Large intestine (tissue), 3 donors: ENCODE results near the gene RFTN2. TPM values are rescaled to one million over a fixed set of nuclear protein-coding genes. Genes with fewer than 3 reads are reported as not detected.
"Not testable (repeated sequence)": the region's sequence is repeated elsewhere in the genome, so short reads cannot be mapped to it uniquely, and the experiment has no call there.

Source experiments
- DNase-seq, 2 donors: peaks; one replicate each; pipeline versions ENCODE4 v3.0.0 to v3.0.0-alpha.2; 2013
- H3K27ac ChIP-seq: one replicate; pipeline ENCODE4 v1.5.1; 2013; ENCODE audit warnings: low read length
- H3K27me3 ChIP-seq: 2 replicates; pipeline ENCODE4 v1.6.1; 2013; ENCODE audit warnings: low read length; ENCODE audit not compliant: control insufficient read depth, insufficient read depth
- H3K36me3 ChIP-seq: 2 replicates; pipeline ENCODE4 v1.6.1; 2013; ENCODE audit warnings: low read length; ENCODE audit not compliant: control insufficient read depth, insufficient read depth
- H3K4me1 ChIP-seq: one replicate; pipeline ENCODE4 v1.6.1; 2013; ENCODE audit warnings: low read length; ENCODE audit not compliant: control insufficient read depth, insufficient read depth
- H3K4me3 ChIP-seq: one replicate; pipeline ENCODE4 v1.5.1; 2013; ENCODE audit warnings: low read length
- H3K9me3 ChIP-seq: one replicate; pipeline ENCODE4 v1.6.1; 2013; ENCODE audit warnings: mild to moderate bottlenecking, low read depth, low read length, moderate library complexity; ENCODE audit not compliant: control insufficient read depth
- WGBS: methylation state at CpG from one replicate; pipeline ENCODE4 v1.1.5; 2013; ENCODE audit warnings: low lambda C conversion rate; ENCODE audit not compliant: insufficient coverage; 5-methylcytosine and 5-hydroxymethylcytosine counted together
- polyA plus RNA-seq: library from polyadenylated mRNA; unstranded; fragments of 120-200 nt; gene quantifications from one replicate; pipeline ENCODE4 v1.2.1, GENCODE V29; 2013

RFTN2 gene
- polyA plus RNA-seq, 1 donor, result 4.5 TPM

DNA sequence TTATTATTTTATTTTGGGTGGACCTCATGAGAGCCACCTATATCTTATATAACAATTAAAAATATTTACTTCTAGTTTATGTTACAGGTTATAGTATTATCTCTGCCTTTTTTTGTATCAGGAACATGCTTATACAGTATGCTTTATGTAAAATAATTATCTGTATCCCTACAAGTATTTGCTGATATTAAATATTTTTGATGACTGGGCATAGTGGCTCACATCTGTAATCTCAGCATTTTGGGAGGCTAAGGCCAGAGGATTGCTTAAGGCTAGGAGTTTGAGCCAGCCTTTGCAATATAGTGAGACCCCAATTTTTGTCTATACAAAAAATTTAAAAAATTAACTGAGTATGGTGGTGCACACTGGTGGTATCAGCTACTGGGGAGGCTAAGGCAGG is 119.9 kb downstream of the RFTN2 start:
- no peak overlapping the region for H3K4me3 ChIP-seq
- DNase-seq, result no peak
- no peaks in the 10 kb centered on the region for H3K4me1 ChIP-seq
- H3K27ac ChIP-seq, result no peak overlapping the region
- H3K27me3 ChIP-seq, result no peaks in the 10 kb centered on the region
- H3K36me3 ChIP-seq, result peaks cover 21% of the 10 kb centered on the region
- H3K9me3 ChIP-seq, result no peaks in the 10 kb centered on the region

DNA sequence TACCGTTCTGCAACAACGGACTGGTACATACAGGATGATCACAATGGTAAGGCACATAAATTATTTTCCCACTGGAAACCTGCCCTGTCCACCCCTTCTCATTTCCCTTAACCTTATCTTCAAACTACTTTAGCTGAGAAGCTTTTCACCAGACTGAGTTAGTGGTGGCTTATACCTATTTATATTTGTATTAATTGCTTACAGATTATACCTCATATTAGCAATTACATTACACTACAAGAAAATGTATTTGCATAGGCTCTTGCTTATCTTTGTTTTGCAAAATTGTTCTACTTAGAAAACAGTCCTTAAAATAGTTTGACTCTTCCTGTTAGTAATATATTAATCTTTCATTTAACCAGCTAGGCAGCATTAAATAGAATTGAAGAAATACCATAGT is 124.1 kb downstream of the RFTN2 start:
- not testable (repeated sequence) for H3K27me3 ChIP-seq, H3K4me3 ChIP-seq, H3K4me1 ChIP-seq, DNase-seq, H3K27ac ChIP-seq, H3K9me3 ChIP-seq
- WGBS, result no CpG with 5 or more reads among the region's 2 CpGs
- peaks cover 36% of the 10 kb centered on the region for H3K36me3 ChIP-seq

DNA sequence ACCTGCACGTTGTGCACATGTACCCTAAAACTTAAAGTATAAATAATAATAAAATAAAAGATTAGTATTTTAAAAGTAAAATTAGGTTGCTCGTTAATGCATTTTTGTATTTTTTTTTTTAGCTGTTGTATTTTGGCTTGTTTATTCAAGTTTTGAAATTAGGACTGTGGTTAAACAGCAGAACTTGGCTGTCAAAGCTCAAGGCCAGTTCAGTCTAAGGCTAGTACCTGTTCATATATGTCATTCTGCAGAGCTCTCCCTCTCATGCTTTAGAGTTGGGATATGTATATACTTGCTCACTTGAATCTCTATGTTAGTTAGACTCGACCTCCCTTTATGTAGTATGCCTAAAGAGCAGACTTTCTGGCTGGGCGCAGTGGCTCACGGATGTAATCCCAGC is 126.8 kb downstream of the RFTN2 start:
- no peak for DNase-seq
- H3K27ac ChIP-seq, result no peak overlapping the region
- no peak overlapping the region for H3K4me3 ChIP-seq
- no peaks in the 10 kb centered on the region for H3K4me1 ChIP-seq
- H3K27me3 ChIP-seq, result no peaks in the 10 kb centered on the region
- H3K36me3 ChIP-seq, result peaks cover 40% of the 10 kb centered on the region
- WGBS, result 100% methylated on average over 1 of the region's 5 CpGs
- no peaks in the 10 kb centered on the region for H3K9me3 ChIP-seq

DNA sequence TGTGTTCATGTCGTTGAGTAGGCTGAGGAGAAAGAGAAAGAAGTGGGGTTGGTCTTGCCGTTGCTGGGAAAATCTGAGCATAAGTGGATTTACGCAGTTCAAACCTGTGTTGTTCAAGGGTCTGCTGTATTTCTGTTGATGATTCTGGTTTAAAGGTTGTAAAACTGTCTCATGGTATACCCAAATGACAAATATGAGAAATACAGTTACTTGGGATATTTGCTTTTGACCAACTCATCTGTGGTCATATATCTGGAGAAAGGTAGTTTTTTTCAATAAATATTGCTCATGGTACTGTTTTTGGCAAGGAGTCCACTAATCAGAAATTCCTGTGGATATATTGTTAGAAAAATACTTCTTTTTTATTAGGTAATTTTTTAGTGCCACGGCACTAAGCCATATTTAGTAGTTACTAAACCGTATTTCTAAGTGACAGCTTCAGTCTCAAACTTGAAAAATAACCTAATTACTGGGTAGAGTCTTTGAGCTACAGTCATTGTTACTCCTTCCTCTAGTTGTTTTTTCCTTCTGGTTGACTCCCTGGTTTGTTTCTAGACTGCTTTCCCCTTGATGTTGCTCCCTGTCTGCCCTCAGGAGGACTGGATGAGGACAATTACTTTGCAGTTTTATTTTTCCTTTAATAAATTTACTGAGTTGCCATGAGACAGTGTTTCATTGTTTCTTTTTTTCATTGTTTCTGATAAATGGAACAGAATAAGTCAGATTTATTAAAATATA is 128.1 kb downstream of the RFTN2 start:
- 83% methylated on average over 1 of the region's 5 CpGs for WGBS
- H3K36me3 ChIP-seq, result peaks cover 47% of the 10 kb centered on the region

DNA sequence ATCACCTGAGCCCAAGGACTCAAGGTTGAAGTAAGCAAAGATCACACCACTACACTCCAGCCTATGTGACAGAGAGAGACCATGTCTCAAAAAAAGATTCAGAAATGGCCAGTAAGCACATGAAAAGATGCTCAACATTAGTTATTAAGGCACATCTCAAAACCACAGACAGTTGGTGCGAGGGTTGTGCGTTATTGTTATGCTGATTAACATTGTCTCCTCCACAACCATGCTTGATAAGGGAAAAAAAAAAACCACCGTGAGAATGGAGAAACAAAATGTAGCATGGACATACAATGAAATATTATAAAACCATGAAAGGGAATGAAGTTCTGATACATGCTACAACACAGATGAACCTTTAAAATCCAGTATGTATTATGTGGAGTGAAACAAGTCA is 132.2 kb downstream of the RFTN2 start:
- Histone ChIP-seq H3K9me3 (no peaks in the 10 kb centered on the region), H3K27me3 (no peaks in the 10 kb centered on the region), H3K36me3 (peaks cover 44% of the 10 kb centered on the region), H3K4me1 (no peaks in the 10 kb centered on the region), H3K27ac (no peak overlapping the region), H3K4me3 (no peak overlapping the region)
- 100% methylated on average over 1 of the region's 3 CpGs for WGBS
- DNase-seq, result no peak

More for the DNA sequence above, 128.1 kb downstream of the RFTN2 start:
- no peak overlapping the region for H3K4me3 ChIP-seq
- H3K9me3 ChIP-seq, result no peaks in the 10 kb centered on the region
- H3K4me1 ChIP-seq, result no peaks in the 10 kb centered on the region
- H3K27me3 ChIP-seq, result no peaks in the 10 kb centered on the region
- DNase-seq, result no peak
- H3K27ac ChIP-seq, result no peak overlapping the region

DNA sequence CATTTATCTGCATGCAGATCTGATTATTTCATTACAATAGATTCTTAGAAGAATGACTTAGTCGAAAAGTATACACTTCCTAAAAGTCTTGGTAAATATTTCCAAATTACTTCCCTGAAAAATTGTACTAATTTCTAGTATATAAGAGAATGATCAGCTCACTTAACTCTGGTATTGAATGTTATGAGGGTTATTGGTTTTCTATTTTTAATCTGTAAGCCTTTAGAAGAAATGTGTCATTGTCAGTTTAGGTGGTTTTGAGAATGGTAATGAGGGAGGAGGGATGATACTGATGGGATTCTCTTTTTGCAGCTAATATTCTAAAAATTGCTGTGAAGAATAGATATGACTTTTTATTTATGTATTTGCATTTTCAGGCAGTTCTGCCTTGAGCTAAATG is 135.7 kb downstream of the RFTN2 start:
- no peaks in the 10 kb centered on the region for H3K27me3 ChIP-seq
- H3K27ac ChIP-seq, result no peak overlapping the region
- H3K9me3 ChIP-seq, result no peaks in the 10 kb centered on the region
- WGBS, result no CpG with 5 or more reads among the region's 1 CpG
- H3K4me3 ChIP-seq, result no peak overlapping the region
- DNase-seq, result no peak
- H3K36me3 ChIP-seq, result peaks cover 48% of the 10 kb centered on the region
- H3K4me1 ChIP-seq, result no peaks in the 10 kb centered on the region

DNA sequence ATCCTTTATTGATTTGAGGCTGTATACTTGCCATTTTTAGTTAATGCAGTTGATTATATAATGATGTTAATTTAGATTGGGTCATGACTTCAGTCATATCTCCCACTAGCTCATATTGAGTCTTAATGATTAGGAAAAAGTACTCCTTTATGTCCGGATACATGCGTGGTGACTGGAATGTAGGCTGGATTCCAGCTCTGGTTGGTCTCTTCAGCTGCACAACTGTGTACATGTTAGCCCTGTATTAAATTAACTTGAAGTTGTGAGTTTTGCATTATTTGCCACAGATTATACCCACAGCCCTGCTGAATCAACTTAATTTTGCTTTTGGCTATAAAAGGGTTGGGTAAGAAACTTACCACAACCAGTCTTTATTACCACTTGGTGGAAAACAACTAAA is 137.0 kb downstream of the RFTN2 start:
- Histone ChIP-seq H3K4me1 (no peaks in the 10 kb centered on the region), H3K27me3 (no peaks in the 10 kb centered on the region), H3K36me3 (peaks cover 38% of the 10 kb centered on the region), H3K27ac (no peak overlapping the region), H3K9me3 (no peaks in the 10 kb centered on the region), H3K4me3 (no peak overlapping the region)
- WGBS, result no CpG with 5 or more reads among the region's 2 CpGs
- DNase-seq, result no peak

Other genes with a start within 250 kb of the RFTN2 start
- 347 TPM for gene SF3B1, start 240.6 kb downstream of the RFTN2 start, polyA plus RNA-seq
- 15.2 TPM for gene COQ10B, start 222.0 kb downstream of the RFTN2 start, polyA plus RNA-seq
- 607 TPM for gene HSPD1, start 175.7 kb downstream of the RFTN2 start, polyA plus RNA-seq
- gene HSPE1, start 175.2 kb downstream of the RFTN2 start, polyA plus RNA-seq, result 268 TPM
- 36.6 TPM for gene MOB4, start 159.5 kb downstream of the RFTN2 start, polyA plus RNA-seq
- gene MARS2, start 29.8 kb upstream of the RFTN2 start, polyA plus RNA-seq, result 8.9 TPM
- 0.09 TPM for gene BOLL, start 109.7 kb upstream of the RFTN2 start, polyA plus RNA-seq
- gene PLCL1, start 129.0 kb upstream of the RFTN2 start, polyA plus RNA-seq, result 3.3 TPM